Immature natural killer cell (primary cell): ENCODE measurements around the gene CAMK1D. TPM values are rescaled to one million over a fixed set of nuclear protein-coding genes. Genes with fewer than 3 reads are reported as not detected.

Experiments
- DNase-seq, 3 donors: peaks; one replicate each; pipeline ENCODE4 v3.0.0; 2022; ENCODE audit warnings: mixed read lengths in 1 of 3
- H3K27ac Mint-ChIP-seq, 6 donors: one replicate each; pipeline ENCODE4 v1.8.0; 2020; ENCODE audit warnings: mixed read lengths in 6 of 6, mild to moderate bottlenecking in 5 of 6, inconsistent platforms in 4 of 6, moderate library complexity in 3 of 6
- H3K27me3 Mint-ChIP-seq, 3 donors: one replicate each; pipeline ENCODE4 v1.8.0; 2020 to 2021; ENCODE audit warnings: low read depth in 3 of 3, mild to moderate bottlenecking in 3 of 3, mixed read lengths in 3 of 3, moderate library complexity in 3 of 3, inconsistent platforms in 1 of 3
- H3K36me3 Mint-ChIP-seq, 3 donors: one replicate each; pipeline ENCODE4 v1.8.0; 2020; ENCODE audit warnings: mixed read lengths in 3 of 3, inconsistent platforms in 2 of 3, mild to moderate bottlenecking in 2 of 3
- H3K4me1 Mint-ChIP-seq, 2 donors: one replicate each; pipeline ENCODE4 v1.8.0; 2020; ENCODE audit warnings: inconsistent platforms in 2 of 2, mild to moderate bottlenecking in 2 of 2, mixed read lengths in 2 of 2, moderate library complexity in 1 of 2
- H3K4me3 Mint-ChIP-seq, 5 donors: one replicate each; pipeline ENCODE4 v1.8.0; 2020; ENCODE audit warnings: mild to moderate bottlenecking in 5 of 5, mixed read lengths in 5 of 5, inconsistent platforms in 3 of 5, moderate library complexity in 3 of 5
- H3K9me3 Mint-ChIP-seq, 6 donors: one replicate each; pipeline ENCODE4 v1.8.0; 2020; ENCODE audit warnings: mild to moderate bottlenecking in 6 of 6, mixed read lengths in 6 of 6, inconsistent platforms in 4 of 6, moderate library complexity in 3 of 6
- polyA plus RNA-seq, 3 donors: library from polyadenylated mRNA; unstranded; fragments of 300-500 nt; fragmentation: Illumina TruSeq; gene quantifications; one replicate each; pipeline ENCODE4 v1.2.3, GENCODE V29; 2021

CAMK1D gene
- polyA plus RNA-seq, 3 donors from 2014 or later = 5.3 to 19.3 (median 7.7) TPM

DNA sequence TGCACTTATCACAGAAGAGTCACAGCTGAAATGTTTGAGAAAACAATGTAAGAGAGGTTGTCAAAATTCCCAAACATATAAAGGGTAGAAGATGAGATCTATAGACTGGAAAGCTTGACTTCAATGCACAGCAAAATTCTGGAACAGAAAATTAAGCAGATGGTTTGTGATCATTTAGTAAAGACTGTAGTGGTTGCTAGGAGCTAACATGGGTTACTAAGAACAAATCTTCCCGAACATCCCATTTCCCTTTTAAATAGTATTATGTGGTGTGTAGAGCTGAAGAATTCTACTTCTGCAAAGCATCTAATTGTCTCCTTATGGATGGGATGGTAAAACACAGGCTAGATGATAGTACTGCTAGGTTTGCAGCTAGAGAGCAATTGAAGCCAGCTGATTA is 312.3 kb downstream of the CAMK1D start:
- Mint-ChIP-seq H3K36me3 (peaks cover 0 to 5% (median 0%) of the 10 kb centered on the region in 3 donors), H3K9me3 (no peaks in the 10 kb centered on the region), H3K27ac (no peak overlapping the region)

DNA sequence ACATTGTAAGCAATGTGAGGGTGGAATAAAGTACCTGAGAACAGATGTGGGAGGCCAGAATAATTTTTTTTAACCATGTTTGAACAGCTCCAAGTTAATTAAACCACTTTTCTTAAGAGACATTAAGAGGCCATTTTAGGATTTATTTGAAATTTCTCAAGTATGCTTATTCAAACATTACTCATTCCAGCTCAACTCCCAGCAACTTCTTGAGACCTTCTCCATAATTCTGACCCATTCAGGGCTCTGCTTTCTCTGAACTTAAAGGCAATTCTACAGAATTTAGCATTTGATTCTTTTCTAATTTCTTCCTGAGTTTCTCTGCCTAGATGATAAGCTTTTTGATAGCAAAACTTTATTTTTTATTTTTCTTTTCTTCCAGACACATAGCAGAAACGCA is 314.5 kb downstream of the CAMK1D start:
- Mint-ChIP-seq H3K4me1 (no peaks in the 10 kb centered on the region), H3K9me3 (no peaks in the 10 kb centered on the region), H3K27ac (no peak overlapping the region), H3K27me3 (peaks cover 0 to 1% (median 0%) of the 10 kb centered on the region in 3 donors), H3K36me3 (peaks cover 0 to 15% (median 0%) of the 10 kb centered on the region in 3 donors), H3K4me3 (no peak overlapping the region)
- no peak for DNase-seq

More for the DNA sequence above, 312.3 kb downstream of the CAMK1D start:
- Mint-ChIP-seq H3K27me3 (peaks cover 0 to 3% (median 1%) of the 10 kb centered on the region in 3 donors), H3K4me3 (no peak overlapping the region), H3K4me1 (peaks cover under 1 to 2% of the 10 kb centered on the region in 2 donors)
- no peak for DNase-seq

DNA sequence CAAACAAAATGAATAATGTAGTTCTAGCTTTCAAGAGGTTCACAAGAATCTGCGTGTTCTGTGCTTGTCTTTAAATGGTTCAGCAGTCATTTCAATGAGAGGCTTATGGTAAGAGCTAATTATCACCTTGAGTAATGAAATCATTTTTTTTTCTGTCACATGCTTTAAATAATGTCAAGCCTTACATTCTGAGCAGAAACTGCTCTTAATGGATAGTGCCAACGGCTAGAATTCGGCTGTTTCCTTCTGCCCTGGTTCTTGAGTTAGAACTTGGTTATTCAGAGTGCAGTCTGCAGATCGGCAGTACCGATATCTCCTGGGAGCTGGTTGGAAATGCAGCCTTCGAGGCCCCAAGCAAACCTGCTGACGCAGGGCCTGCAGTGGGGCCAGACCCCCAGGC is 316.2 kb downstream of the CAMK1D start:
- H3K4me1 Mint-ChIP-seq = no peaks in the 10 kb centered on the region
- peaks cover 7 to 23% (median 7%) of the 10 kb centered on the region in 3 donors for H3K36me3 Mint-ChIP-seq
- no peak for DNase-seq
- no peaks in the 10 kb centered on the region for H3K9me3 Mint-ChIP-seq
- H3K27me3 Mint-ChIP-seq = peaks cover 0 to 1% (median 0%) of the 10 kb centered on the region in 3 donors
- H3K27ac Mint-ChIP-seq = no peak overlapping the region
- H3K4me3 Mint-ChIP-seq = no peak overlapping the region

DNA sequence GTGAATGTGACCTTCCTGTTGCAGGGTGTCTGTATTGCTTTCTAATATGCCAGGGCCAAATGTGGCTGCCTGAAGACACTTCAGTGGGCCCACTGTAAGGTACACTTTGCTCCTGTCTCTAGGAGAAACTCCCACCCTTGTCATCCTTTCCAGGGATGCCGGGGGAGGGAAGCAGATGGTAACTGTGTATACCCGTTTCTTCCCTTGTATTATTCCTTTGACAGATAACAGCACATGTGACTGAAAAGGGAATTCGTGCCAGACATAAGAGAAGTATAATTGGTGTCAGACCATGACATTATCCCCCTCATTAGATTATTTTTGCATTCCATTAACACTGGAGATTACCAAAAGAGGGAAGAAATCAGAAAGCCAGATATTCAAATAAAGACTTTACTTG is 317.7 kb downstream of the CAMK1D start:
- Mint-ChIP-seq H3K27ac (no peak overlapping the region), H3K4me3 (no peak overlapping the region), H3K27me3 (peaks cover 0 to 1% (median 0%) of the 10 kb centered on the region in 3 donors), H3K36me3 (peaks cover 7 to 31% (median 7%) of the 10 kb centered on the region in 3 donors), H3K9me3 (no peaks in the 10 kb centered on the region), H3K4me1 (no peaks in the 10 kb centered on the region)
- DNase-seq = no peak

DNA sequence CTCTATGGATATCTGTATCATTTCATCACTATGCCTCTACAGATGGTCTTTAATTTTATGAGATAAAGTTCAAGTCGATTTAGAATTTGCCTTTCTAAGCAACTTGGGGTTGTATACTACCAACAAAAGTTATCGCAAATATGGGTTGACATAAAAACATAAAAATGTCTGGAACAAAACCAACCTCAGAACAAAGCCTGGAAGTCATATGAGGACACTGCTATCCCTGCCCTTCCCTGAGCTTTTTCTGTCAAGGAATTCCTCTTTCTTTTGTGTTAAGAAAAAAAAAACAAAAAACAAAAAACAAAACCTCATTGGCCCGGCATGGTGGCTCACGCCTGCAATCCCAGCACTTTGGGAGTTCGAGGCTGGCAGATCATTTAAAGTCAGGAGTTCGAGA is 319.3 kb downstream of the CAMK1D start:
- H3K9me3 Mint-ChIP-seq = no peaks in the 10 kb centered on the region

DNA sequence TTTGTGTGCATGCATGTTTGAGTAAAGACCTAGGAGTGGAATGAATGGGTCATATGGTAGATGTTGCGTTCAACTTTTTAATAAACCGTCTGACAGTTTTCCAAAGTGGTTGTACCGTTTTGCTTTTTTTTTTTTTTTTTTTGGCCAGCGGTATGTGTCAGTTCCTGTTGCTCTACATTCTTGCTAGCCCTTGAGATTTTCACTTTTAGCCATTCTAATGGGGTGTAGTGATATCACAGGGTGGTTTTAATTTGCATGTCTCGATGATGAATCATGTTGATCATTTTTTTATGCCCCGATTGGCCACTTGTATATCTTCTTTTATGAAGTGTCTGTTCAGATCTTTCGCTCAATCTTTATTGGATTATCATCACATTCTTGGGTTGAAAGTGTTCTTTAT is 320.7 kb downstream of the CAMK1D start:
- H3K27ac Mint-ChIP-seq = peak overlapping the region in 1 of 6 donors; percentile 2
- H3K36me3 Mint-ChIP-seq = peaks cover 7 to 31% (median 7%) of the 10 kb centered on the region in 3 donors
- no peak overlapping the region for H3K4me3 Mint-ChIP-seq
- DNase-seq = no peak
- no peaks in the 10 kb centered on the region for H3K27me3 Mint-ChIP-seq
- no peaks in the 10 kb centered on the region for H3K9me3 Mint-ChIP-seq
- no peaks in the 10 kb centered on the region for H3K4me1 Mint-ChIP-seq

More for the DNA sequence above, 319.3 kb downstream of the CAMK1D start:
- H3K27ac Mint-ChIP-seq = no peak overlapping the region
- H3K27me3 Mint-ChIP-seq = peaks cover 0 to 1% (median 0%) of the 10 kb centered on the region in 3 donors
- H3K4me1 Mint-ChIP-seq = no peaks in the 10 kb centered on the region
- no peak for DNase-seq
- H3K36me3 Mint-ChIP-seq = peaks cover 7 to 31% (median 7%) of the 10 kb centered on the region in 3 donors
- H3K4me3 Mint-ChIP-seq = no peak overlapping the region

DNA sequence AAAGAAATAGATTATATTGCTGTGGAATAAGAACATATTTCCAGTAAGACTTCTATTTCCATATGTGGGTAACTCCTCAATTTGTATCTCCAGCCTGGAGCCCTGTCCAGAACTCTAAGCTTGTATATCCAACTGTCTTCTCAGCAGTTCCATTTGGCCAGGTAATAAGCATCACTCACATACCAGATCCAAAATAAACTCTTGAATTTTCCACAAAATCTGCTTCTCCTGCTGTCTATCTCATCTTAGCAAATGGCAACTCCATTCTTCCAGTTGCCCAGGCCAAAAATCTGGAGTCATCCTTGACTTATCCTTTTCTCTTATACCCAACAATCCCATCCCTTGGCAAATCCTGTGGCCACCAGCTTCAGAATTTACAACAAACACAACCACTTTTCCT is 325.8 kb downstream of the CAMK1D start:
- H3K9me3 Mint-ChIP-seq = no peaks in the 10 kb centered on the region
- no peak overlapping the region for H3K4me3 Mint-ChIP-seq
- no peak for DNase-seq
- H3K27me3 Mint-ChIP-seq = peaks cover 0 to 4% (median 4%) of the 10 kb centered on the region in 3 donors
- H3K27ac Mint-ChIP-seq = no peak overlapping the region
- H3K4me1 Mint-ChIP-seq = no peaks in the 10 kb centered on the region
- peaks cover 17 to 23% (median 22%) of the 10 kb centered on the region in 3 donors for H3K36me3 Mint-ChIP-seq

DNA sequence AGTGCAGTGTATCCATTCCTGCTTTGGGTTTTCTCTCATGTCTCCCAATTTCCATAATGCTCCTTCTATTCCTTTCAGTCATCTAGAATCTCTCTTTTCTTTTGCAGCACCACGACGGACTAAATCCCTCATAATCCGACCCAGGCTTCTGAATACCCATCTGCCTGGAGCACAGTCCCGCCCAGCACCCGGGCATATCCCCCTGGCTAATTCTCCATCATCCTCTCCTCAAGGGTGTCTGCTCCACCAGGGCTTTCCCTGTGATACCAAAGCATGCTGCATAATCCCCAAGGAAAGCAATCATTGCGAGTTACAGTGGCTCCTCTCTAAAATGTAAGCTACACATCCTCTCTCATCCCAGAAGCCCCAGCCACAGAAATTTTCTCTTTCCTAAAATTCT is 330.3 kb downstream of the CAMK1D start:
- no peaks in the 10 kb centered on the region for H3K9me3 Mint-ChIP-seq
- H3K4me1 Mint-ChIP-seq = peaks cover 0 to 8% of the 10 kb centered on the region in 2 donors
- peaks cover 0 to 7% (median 4%) of the 10 kb centered on the region in 3 donors for H3K27me3 Mint-ChIP-seq
- DNase-seq = no peak
- peak overlapping the region in 1 of 6 donors; percentile 18 for H3K27ac Mint-ChIP-seq
- peaks cover 17 to 23% (median 23%) of the 10 kb centered on the region in 3 donors for H3K36me3 Mint-ChIP-seq
- H3K4me3 Mint-ChIP-seq = no peak overlapping the region

DNA sequence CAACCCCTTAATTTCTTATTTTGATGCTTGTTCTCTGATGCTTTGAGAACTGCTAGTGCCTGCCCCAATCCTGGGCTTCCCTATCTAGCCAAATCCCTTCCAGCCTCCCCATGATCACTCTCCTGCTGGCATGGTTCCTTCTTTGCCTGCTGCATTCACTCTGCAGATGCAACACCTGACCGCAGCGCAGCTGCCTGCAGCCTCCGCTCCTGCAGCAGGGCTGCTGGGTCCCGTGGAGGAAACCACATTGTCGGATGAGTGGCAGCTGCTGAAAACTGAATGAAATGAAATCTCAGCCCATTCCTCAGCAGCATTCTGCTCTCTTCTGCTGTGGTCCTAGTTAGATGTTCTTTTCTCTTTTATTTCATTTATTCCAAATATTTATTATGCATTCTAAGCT is 331.9 kb downstream of the CAMK1D start:
- DNase-seq = no peak
- peaks cover 0 to 7% (median 0%) of the 10 kb centered on the region in 3 donors for H3K27me3 Mint-ChIP-seq
- H3K4me1 Mint-ChIP-seq = peaks cover 0 to 8% of the 10 kb centered on the region in 2 donors
- no peak overlapping the region for H3K4me3 Mint-ChIP-seq
- H3K27ac Mint-ChIP-seq = no peak overlapping the region
- H3K36me3 Mint-ChIP-seq = peaks cover 12 to 17% (median 16%) of the 10 kb centered on the region in 3 donors
- H3K9me3 Mint-ChIP-seq = no peaks in the 10 kb centered on the region

DNA sequence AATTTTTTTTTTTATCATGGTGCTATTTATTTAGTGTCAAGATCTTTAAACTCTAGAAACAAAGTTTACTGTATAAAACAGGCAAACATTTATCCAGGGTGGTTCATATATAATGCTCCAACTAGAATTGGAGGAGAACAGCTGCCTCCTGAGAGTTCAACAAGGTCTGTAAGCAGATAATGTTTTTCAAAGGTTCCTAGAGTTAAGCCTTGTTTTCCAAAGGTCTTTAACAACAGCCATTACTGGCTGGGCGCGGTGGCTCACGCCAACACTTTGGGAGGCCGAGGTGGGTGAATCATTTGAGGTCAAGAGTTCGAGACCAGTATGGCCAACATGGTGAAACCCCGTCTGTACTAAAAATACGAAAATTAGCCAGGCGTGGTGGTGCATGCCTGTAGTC is 335.4 kb downstream of the CAMK1D start:
- peaks cover 0 to 13% of the 10 kb centered on the region in 2 donors for H3K4me1 Mint-ChIP-seq
- H3K27ac Mint-ChIP-seq = no peak overlapping the region
- H3K36me3 Mint-ChIP-seq = peaks cover 7 to 9% (median 9%) of the 10 kb centered on the region in 3 donors
- no peaks in the 10 kb centered on the region for H3K9me3 Mint-ChIP-seq
- peaks cover 0 to 3% (median 0%) of the 10 kb centered on the region in 3 donors for H3K27me3 Mint-ChIP-seq
- no peak for DNase-seq
- no peak overlapping the region for H3K4me3 Mint-ChIP-seq

DNA sequence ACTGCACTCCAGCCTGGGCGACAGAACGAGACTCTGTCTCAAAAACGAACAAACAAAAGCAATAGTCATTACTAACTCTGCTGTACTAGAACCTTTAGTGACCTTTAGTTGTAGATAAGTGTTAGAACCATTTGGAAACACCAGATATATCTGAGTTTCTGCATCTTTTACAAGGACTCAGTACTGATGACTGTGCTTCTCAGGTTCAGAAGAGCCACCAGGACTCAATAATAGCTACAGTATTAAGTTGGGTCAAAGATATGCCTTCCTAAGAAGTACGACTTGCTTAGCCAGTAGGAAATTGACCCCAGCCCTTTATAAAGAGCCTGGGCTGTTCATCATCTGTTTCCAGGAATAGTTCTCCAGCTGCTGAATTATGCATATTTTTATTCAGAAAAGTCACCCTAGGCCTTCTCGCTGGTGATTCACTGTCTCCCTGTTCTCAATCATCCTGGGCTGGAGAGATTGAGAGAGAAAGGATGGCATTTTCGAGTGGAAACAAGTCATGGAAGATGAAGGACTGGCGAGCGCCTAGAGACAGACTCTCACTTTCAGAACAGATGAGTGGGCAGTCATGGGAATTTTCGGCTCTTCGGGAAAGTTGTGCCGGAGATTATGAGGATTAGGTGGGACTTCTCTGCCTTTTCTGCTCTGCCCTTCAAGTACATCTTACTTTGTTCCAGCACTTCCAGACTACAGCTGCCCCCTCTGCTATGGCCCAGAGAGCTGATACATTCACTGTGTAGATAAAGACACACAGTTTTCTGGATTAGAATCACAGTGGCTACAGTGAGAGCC is 336.1 kb downstream of the CAMK1D start:
- peaks cover 0 to 3% (median 0%) of the 10 kb centered on the region in 3 donors for H3K27me3 Mint-ChIP-seq

DNA sequence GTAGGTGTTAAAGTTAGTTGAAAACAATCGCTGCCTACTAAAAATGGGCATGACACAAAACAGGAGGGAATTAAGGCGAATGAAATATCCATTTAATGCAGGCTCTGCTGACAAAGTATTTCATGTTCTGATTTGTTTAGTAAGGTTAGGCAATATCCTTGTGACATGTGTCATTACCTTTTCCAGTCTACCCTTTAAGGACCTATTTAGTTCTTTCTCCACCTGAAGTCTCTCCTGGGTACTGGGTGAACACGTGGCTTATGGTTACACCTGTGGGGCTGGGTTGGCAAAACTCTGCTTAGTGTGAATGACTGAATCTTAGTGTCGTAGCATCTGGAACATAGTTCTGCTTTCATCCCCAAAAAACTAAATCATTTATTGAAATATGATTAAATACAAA is 338.6 kb downstream of the CAMK1D start:
- H3K4me1 Mint-ChIP-seq = peaks cover 0 to 14% of the 10 kb centered on the region in 2 donors
- H3K9me3 Mint-ChIP-seq = no peaks in the 10 kb centered on the region

More for the DNA sequence above, 336.1 kb downstream of the CAMK1D start:
- no peak for DNase-seq
- Mint-ChIP-seq H3K27ac (no peak overlapping the region), H3K4me1 (peaks cover 0 to 20% of the 10 kb centered on the region in 2 donors), H3K36me3 (peaks cover 3 to 7% (median 4%) of the 10 kb centered on the region in 3 donors), H3K4me3 (no peak overlapping the region), H3K9me3 (no peaks in the 10 kb centered on the region)

DNA sequence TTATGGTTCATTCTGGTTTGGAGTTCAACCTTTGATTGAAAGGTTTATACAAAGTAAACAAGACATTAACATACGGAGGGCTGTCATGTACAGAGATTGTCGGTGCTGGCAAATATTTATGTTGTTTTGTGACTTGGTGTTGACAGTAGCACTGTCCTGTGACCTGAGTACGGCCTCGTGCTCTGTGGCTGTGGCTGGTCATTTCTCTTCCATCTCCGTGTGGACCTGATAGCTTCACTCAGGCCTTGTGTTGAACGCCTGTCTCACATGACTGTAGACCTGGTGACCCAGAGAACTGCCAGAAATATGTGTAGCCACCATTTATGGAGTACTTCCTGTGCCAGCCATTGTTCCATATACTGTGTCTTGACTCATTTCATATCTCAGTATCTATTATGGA is 340.5 kb downstream of the CAMK1D start:
- no peak overlapping the region for H3K27ac Mint-ChIP-seq
- peaks cover 0 to 1% (median 0%) of the 10 kb centered on the region in 3 donors for H3K27me3 Mint-ChIP-seq
- DNase-seq = no peak
- H3K36me3 Mint-ChIP-seq = no peaks in the 10 kb centered on the region
- no peak overlapping the region for H3K4me3 Mint-ChIP-seq
- H3K4me1 Mint-ChIP-seq = peaks cover 0 to 14% of the 10 kb centered on the region in 2 donors
- no peaks in the 10 kb centered on the region for H3K9me3 Mint-ChIP-seq

More for the DNA sequence above, 338.6 kb downstream of the CAMK1D start:
- Mint-ChIP-seq H3K27me3 (peaks cover 0 to 4% (median 0%) of the 10 kb centered on the region in 3 donors), H3K36me3 (no peaks in the 10 kb centered on the region), H3K4me3 (no peak overlapping the region), H3K27ac (no peak overlapping the region)
- no peak for DNase-seq

DNA sequence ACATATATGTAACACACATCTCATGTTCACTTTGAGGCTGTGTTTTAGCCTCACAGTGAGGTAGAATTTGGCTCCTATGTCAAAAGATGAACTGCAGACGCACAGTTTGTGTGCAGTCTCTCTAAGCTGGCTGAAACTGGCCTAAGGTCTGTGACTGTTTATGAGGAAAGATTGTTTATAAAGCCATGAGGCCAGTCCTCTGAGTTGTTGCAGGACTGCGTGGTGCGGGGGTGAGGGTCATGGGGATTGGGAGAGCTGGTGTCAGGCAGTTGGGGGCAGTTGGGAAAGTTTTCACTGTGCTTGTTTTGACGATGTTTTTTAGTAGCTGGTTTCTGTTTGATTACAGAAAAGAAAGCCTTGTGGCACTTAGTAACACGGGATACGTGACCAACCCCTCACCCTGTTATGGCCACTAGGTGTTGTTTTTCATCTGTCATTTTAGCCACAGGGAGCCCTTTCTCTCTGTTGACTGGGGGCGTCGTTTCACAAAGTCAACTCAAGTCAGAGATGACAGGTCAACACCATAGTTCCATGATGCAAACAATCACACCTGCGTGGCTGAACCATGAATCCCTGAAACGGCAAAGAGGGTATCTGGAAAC is 341.3 kb downstream of the CAMK1D start:
- Mint-ChIP-seq H3K9me3 (no peaks in the 10 kb centered on the region), H3K27me3 (peaks cover 0 to 1% (median 0%) of the 10 kb centered on the region in 3 donors), H3K4me1 (peaks cover 0 to 14% of the 10 kb centered on the region in 2 donors), H3K36me3 (no peaks in the 10 kb centered on the region), H3K27ac (no peak overlapping the region), H3K4me3 (no peak overlapping the region)
- DNase-seq = no peak
